ENCODE data around the gene COL6A2.
A peak's percentile ranks its signal among the peaks of the same experiment; 100 is the strongest.
"Not testable (repeated sequence)": the region's sequence is repeated elsewhere in the genome, so short reads cannot be mapped to it uniquely, and the experiment has no call there.

The COL6A2 gene

DNA sequence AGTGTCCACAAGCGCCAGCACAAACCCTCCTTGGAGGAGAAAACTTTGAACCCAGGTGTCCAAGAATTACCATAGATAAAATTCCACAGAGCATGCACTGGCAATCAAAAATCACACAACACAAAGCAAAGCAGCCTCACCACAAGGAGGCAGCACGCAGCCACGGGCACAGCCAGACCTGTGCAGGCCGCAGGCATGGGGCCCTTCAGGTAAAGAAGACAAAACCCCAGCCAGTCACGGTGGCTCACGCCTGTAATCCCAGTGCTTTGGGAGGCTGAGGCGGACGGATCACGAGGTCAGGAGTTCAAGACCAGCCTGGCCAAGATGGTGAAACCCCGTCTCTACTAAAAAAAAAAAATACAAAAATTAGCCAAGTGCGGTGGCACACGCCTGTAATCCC is 49.5 kb downstream of the COL6A2 start:
- H3K4me3 ChIP-seq (ENCODE audit: low read length); H3K27me3 ChIP-seq (ENCODE audit: control insufficient read depth, insufficient read depth, low read length); H3K9ac ChIP-seq (ENCODE audit: low read depth, low read length); H3K4me1 ChIP-seq (ENCODE audit: control insufficient read depth, insufficient read depth, low read length); H3K36me3 ChIP-seq (ENCODE audit: insufficient read depth, low read length); H3K4me2 ChIP-seq (ENCODE audit: low read length); H3K9me3 ChIP-seq (replicated peaks; ENCODE audit: low read length): not testable (repeated sequence)

DNA sequence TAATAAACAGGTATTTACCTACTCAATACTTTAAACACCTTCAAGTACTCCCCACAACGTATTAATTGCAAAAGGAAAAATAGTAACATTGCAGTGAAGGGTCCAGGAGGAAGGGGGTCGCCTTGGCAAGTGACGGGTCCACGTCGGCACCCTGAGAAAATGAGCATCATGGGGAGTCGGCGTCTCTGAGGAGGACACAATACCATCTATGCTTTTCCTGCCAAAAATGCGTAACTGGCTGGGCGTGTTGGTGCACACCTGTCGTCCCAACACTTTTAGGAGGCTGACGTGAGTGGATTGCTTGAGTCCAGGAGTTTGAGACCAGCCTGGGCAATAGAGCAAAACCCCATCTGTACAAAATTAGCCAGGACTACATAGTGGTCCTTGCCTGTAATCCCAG is 50.2 kb downstream of the COL6A2 start:
- Histone ChIP-seq H3K36me3 (ENCODE audit: insufficient read depth, low read length) (no peaks in the 10 kb centered on the region), H3K9ac (ENCODE audit: low read depth, low read length) (no peak overlapping the region), H3K27me3 (ENCODE audit: control insufficient read depth, insufficient read depth, low read length) (no peaks in the 10 kb centered on the region), H3K4me2 (ENCODE audit: low read length) (no peak overlapping the region), H3K4me1 (ENCODE audit: control insufficient read depth, insufficient read depth, low read length) (peaks cover 13% of the 10 kb centered on the region), H3K4me3 (ENCODE audit: low read length) (no peak overlapping the region), H3K9me3 (replicated peaks; ENCODE audit: low read length) (no peaks in the 10 kb centered on the region)

DNA sequence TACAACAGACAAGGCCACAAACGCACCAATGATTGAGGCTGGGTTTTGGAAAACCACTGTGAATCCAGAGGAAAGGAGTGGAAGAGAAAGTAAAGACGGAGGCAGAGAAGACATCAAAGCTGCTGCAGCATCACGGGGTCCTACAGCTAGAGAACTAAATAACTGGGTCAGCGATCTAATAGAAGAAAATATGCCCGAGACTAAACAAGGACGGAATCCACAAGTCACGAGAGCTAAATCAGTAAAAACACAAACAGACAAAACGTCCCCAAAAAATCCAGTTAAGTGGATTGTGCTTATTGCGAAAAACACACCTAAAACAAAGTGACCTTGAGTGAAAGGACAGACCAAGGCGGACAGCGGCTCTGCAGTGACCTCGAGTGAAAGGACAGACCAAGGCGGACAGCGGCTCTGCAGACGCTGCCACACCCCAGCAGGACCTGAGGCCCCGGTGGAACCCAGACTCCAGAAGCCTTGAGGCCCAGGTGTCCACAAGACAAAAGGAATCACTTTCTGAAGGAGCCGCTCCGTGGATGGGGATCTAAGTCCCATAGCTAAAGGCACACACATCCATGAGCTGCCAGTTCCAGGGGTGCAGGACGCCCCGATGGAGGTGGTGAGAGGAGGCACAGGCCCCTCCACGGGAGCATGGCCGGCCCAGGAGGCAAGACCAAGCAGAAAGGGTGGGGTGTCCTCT is 51.4 kb downstream of the COL6A2 start:
- Histone ChIP-seq H3K9ac (ENCODE audit: low read depth, low read length) (no peak overlapping the region), H3K36me3 (ENCODE audit: insufficient read depth, low read length) (no peaks in the 10 kb centered on the region), H3K4me1 (ENCODE audit: control insufficient read depth, insufficient read depth, low read length) (peaks cover 13% of the 10 kb centered on the region), H3K4me3 (ENCODE audit: low read length) (no peak overlapping the region), H3K9me3 (replicated peaks; ENCODE audit: low read length) (no peaks in the 10 kb centered on the region), H3K27me3 (ENCODE audit: control insufficient read depth, insufficient read depth, low read length) (no peaks in the 10 kb centered on the region), H3K4me2 (ENCODE audit: low read length) (no peak overlapping the region)

DNA sequence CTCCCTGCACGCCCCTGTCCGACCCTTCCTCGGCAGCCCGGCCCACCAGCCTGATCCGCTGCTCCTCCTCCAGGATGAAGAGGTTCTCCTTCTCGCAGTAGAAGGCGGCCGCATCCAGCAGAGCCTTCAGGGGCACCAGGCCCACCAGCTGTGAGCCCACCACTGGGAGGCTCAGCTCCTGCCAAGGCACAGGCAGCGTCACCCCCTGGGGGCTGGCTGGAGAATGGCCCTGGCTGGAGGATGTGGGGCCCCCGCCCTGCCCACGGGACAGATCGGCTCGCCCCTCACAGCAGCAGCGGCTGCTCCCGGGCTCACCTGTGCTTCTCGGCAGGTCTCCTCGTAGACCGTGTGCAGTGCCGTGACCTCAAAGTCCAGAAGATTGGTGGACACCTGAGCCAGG is 52.2 kb downstream of the COL6A2 start:
- no peaks in the 10 kb centered on the region for H3K36me3 ChIP-seq (ENCODE audit: insufficient read depth, low read length)
- H3K9ac ChIP-seq (ENCODE audit: low read depth, low read length), result no peak overlapping the region
- H3K9me3 ChIP-seq (replicated peaks; ENCODE audit: low read length), result no peaks in the 10 kb centered on the region
- no peak overlapping the region for H3K4me3 ChIP-seq (ENCODE audit: low read length)
- H3K4me2 ChIP-seq (ENCODE audit: low read length), result no peak overlapping the region
- H3K27me3 ChIP-seq (ENCODE audit: control insufficient read depth, insufficient read depth, low read length), result no peaks in the 10 kb centered on the region
- H3K4me1 ChIP-seq (ENCODE audit: control insufficient read depth, insufficient read depth, low read length), result peaks cover 13% of the 10 kb centered on the region

DNA sequence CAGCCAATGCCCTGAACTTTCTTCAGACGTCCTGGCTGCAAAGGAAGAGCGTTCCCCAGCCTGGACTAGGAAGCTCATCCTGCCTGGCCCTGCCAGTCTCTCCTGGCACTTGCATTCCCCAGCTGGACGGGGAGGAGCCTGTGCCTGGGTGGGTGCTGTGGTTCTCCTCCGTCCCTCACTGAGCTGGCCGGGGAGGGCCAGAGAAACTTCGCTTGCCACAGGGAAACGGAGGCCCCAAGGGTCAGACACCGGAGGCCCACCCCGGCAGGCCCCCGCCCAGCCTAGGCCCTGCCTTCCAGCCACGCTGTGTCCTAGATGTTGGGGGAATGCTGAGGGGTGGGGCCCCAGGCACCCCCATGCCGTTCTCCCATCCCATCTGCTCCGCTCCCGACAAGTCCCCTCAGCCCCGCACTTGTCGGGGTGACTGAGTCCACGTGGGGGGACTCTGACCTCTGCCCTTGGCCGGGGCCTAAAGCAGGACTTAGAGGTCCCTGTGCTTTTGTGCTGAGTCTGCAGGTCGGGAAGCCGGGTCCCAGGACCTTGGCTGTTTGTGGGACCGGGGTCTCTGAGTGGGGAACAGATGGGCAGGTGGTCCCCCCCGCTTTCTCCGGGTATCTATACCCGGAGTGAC is 52.7 kb downstream of the COL6A2 start:
- Histone ChIP-seq H3K27me3 (ENCODE audit: control insufficient read depth, insufficient read depth, low read length) (no peaks in the 10 kb centered on the region), H3K36me3 (ENCODE audit: insufficient read depth, low read length) (no peaks in the 10 kb centered on the region), H3K9ac (ENCODE audit: low read depth, low read length) (no peak overlapping the region), H3K4me3 (ENCODE audit: low read length) (no peak overlapping the region), H3K4me2 (ENCODE audit: low read length) (no peak overlapping the region), H3K9me3 (replicated peaks; ENCODE audit: low read length) (no peaks in the 10 kb centered on the region), H3K4me1 (ENCODE audit: control insufficient read depth, insufficient read depth, low read length) (peaks cover 13% of the 10 kb centered on the region)

DNA sequence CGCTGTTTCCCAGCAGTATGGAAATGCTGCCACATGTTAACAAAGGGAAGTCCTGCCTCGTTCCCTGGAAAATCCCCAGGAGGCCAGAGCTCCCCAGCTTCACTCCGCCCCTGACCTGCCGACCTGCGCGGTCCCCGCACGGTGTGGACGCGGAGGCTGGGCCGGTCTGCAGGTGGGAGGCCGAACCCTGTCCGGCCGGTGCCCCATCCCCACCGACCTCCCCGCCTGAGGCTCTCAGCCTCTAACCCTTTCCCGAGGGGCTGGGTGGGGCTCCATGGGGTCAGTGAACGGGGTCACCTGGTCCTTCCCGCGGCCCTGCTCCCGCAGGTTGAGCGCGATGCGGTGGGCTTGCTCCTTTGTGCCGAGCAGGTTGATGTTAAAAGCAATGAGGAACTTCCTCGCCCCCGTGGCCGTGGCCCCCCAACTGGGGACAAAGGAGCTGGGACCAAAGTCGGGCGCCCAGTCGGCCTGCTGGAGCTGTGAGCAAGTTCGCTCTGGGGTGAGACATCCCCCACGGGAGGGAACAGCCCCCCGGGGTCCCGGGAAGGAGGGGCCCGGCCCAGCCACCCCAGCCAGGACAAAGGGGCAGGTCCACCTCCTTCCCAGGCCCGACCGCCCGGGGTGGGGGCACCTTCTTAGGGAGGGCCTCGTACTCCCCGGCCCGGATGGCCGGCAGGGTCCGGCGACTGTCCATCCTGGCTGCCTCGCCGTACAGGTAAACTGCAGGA is 53.5 kb downstream of the COL6A2 start:
- Histone ChIP-seq H3K4me3 (ENCODE audit: low read length) (no peak overlapping the region), H3K36me3 (ENCODE audit: insufficient read depth, low read length) (no peaks in the 10 kb centered on the region), H3K4me1 (ENCODE audit: control insufficient read depth, insufficient read depth, low read length) (peaks cover 13% of the 10 kb centered on the region), H3K9ac (ENCODE audit: low read depth, low read length) (no peak overlapping the region), H3K27me3 (ENCODE audit: control insufficient read depth, insufficient read depth, low read length) (no peaks in the 10 kb centered on the region), H3K4me2 (ENCODE audit: low read length) (no peak overlapping the region), H3K9me3 (replicated peaks; ENCODE audit: low read length) (no peaks in the 10 kb centered on the region)

DNA sequence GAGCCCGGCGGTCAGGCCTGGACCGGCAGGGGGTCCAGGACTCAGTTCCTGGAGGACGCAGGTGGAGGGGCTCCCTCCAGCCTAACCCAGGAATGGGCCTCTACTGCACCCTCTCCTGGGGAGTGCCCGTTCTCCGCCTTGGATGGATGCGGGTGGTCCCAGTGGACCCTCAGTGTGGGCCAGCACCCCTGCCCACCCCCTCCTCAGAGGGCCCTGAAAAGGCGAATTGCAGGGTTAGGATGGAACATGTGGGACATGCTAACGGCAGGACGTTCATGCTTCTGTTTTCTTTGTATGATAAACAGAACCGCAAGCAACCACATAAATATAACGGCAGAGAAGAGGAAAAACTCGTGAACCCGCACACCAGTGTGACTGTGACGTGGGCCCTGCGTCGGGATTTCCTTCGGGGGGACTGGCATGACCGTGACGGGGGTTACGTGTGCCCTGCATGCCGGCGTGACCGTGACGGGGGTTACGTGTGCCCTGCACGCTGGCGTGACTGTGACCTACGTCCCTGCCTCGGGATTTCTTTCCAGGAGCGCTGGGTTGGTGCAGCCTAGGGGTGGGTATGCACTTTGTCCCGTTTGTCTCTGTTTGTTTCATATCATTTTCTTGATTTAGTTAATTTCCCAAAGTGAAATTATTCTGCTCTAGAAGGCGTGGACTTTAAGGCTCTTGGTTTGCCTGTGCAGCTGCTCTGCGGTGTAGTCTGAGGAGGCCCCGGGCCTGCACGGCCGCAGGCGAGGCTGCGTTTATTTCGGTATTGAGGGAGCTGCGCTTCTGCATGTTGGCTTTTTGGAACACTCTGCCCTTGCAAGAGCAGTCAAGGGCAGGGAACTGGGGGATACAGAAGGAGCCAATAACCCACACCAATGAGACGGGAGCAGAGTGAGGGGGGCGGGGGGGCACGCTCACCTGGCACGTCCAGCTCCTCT is 54.3 kb downstream of the COL6A2 start:
- Histone ChIP-seq H3K9ac (ENCODE audit: low read depth, low read length) (no peak overlapping the region), H3K4me1 (ENCODE audit: control insufficient read depth, insufficient read depth, low read length) (peaks cover 13% of the 10 kb centered on the region), H3K4me3 (ENCODE audit: low read length) (no peak overlapping the region), H3K9me3 (replicated peaks; ENCODE audit: low read length) (no peaks in the 10 kb centered on the region), H3K36me3 (ENCODE audit: insufficient read depth, low read length) (no peaks in the 10 kb centered on the region), H3K27me3 (ENCODE audit: control insufficient read depth, insufficient read depth, low read length) (no peaks in the 10 kb centered on the region), H3K4me2 (ENCODE audit: low read length) (peak overlapping the region; percentile 88)

DNA sequence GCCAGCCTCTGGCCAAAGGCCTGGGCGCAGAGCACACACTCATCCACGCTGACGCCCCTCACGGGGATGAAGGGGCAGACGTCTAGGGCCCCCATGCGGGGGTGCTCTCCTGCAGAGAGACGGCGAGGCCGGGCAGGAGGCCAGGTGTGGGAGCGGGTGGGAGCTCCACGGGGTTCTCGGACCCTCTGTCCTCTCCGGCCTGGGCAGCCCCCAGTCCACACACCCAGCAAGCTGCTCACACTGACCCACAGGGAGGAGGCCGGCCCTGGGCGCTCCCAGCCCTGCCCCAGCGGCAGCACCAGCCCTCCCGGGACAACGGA is 55.0 kb downstream of the COL6A2 start:
- Histone ChIP-seq H3K4me1 (ENCODE audit: control insufficient read depth, insufficient read depth, low read length) (peaks cover 13% of the 10 kb centered on the region), H3K9ac (ENCODE audit: low read depth, low read length) (no peak overlapping the region), H3K9me3 (replicated peaks; ENCODE audit: low read length) (no peaks in the 10 kb centered on the region), H3K36me3 (ENCODE audit: insufficient read depth, low read length) (no peaks in the 10 kb centered on the region), H3K27me3 (ENCODE audit: control insufficient read depth, insufficient read depth, low read length) (no peaks in the 10 kb centered on the region), H3K4me2 (ENCODE audit: low read length) (peak overlapping the region; percentile 88), H3K4me3 (ENCODE audit: low read length) (peak overlapping the region; percentile 52)

DNA sequence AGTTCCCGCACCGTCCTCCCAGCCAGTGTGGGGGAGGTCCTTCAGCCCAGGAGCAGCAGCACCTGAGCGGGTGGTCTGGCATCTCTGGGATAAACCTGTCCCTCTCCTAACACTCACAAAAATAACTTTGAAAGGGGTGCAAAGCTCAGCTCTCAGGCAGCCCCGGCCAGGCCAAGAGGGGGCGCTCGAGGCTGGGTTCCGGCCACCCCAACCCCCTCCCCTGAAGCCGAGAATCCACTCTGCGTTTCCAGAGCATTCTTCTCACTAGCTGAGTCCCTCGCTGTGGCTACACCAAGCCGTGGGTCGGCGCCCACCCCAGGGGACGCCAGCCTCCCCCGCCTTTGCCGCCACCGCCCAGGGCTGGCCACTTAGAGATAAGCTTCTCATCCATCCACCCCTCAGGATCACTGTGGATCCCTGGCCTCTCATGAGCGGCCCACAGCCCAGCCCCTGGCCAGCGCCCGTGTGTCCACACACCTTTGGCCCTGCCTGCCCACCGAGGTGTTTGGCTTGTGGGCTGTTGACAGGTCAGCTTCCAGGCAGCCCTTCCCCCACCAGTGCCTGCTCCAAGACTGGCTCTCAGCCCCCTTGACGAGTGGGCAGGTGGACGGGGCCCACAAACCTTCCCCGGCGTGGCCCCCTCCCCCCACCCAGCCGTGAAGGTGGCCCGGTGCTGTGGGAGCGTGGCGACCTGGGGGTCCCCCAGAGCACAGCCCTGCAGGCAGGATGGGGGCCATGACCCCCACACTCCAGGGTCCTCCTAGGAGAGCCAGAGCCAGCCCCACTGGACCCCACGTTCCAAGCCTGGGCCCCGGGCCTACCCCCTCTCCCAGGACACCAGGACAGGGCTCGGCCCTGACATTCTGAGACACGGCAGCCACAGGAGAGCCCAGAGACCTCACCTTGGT is 55.6 kb downstream of the COL6A2 start:
- Histone ChIP-seq H3K4me1 (ENCODE audit: control insufficient read depth, insufficient read depth, low read length) (peaks cover 13% of the 10 kb centered on the region), H3K4me3 (ENCODE audit: low read length) (peak overlapping the region; percentile 52), H3K9ac (ENCODE audit: low read depth, low read length) (peak overlapping the region; percentile 52), H3K4me2 (ENCODE audit: low read length) (peak overlapping the region; percentile 88), H3K36me3 (ENCODE audit: insufficient read depth, low read length) (no peaks in the 10 kb centered on the region), H3K27me3 (ENCODE audit: control insufficient read depth, insufficient read depth, low read length) (no peaks in the 10 kb centered on the region), H3K9me3 (replicated peaks; ENCODE audit: low read length) (no peaks in the 10 kb centered on the region)

DNA sequence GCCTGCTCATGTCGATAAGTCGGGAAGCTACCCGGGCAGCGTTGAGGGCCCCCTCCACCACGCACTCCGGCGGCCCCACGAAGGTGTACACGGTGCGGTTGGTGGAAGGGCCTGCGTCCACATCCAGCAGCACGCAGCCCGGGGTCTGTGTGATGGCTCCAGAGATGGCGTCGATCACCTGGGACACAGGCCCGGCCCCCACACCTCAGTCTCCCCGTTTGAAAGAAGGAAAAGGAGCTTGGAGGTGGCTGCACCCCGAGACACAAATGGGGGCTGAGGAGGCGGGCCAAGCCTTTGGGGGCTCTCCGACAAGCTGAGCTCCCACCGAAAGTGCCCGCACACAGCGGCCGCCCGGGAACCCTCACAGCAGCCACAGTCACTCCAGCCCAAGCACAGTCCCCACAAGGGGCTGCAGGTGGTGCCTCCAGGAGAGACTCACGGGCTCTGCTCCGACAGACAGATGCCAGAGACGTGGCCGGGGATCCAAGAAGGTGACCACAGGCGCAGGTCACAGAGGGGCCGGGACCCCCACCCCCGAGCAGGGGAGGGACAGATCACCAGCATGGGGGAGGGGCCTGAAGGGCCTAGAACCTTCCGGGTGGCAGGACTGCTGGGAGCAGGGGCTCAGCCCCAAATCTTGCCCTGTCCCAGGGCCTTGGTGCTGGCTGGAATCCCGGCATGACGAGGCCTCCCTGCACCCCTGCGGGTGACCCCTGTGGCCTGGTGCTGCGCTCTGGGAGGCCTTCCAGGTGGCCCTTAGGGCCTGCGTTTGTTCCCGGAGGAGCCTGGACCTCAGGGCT is 56.4 kb downstream of the COL6A2 start:
- H3K9me3 ChIP-seq (replicated peaks; ENCODE audit: low read length), result no peaks in the 10 kb centered on the region
- H3K36me3 ChIP-seq (ENCODE audit: insufficient read depth, low read length), result no peaks in the 10 kb centered on the region
- H3K9ac ChIP-seq (ENCODE audit: low read depth, low read length), result no peak overlapping the region
- no peak overlapping the region for H3K4me2 ChIP-seq (ENCODE audit: low read length)
- H3K4me3 ChIP-seq (ENCODE audit: low read length), result no peak overlapping the region
- peaks cover 13% of the 10 kb centered on the region for H3K4me1 ChIP-seq (ENCODE audit: control insufficient read depth, insufficient read depth, low read length)
- no peaks in the 10 kb centered on the region for H3K27me3 ChIP-seq (ENCODE audit: control insufficient read depth, insufficient read depth, low read length)

Measured in skeletal muscle satellite cell (primary cell).